Fibroblast of pulmonary artery (primary cell): ENCODE data around the gene ANKRD28.

Experiments used
- DNase-seq: peaks from one replicate; pipeline ENCODE4 v3.0.0-alpha.2; 2010; ENCODE audit warnings: low read depth
- H3K4me3 ChIP-seq: replicated peaks from 2 replicates; pipeline ENCODE4 v1.5.1; 2011; ENCODE audit warnings: low read depth, mild to moderate bottlenecking, control low read depth, low read length, moderate library complexity
- TF ChIP-seq, protein P1 (sequence below): IDR thresholded peaks from 2 replicates; pipeline ENCODE4 v1.5.1; 2011; ENCODE audit warnings: mild to moderate bottlenecking, control low read depth, low read length, inconsistent platforms; ENCODE audit errors: missing control alignments

The ANKRD28 gene

DNA sequence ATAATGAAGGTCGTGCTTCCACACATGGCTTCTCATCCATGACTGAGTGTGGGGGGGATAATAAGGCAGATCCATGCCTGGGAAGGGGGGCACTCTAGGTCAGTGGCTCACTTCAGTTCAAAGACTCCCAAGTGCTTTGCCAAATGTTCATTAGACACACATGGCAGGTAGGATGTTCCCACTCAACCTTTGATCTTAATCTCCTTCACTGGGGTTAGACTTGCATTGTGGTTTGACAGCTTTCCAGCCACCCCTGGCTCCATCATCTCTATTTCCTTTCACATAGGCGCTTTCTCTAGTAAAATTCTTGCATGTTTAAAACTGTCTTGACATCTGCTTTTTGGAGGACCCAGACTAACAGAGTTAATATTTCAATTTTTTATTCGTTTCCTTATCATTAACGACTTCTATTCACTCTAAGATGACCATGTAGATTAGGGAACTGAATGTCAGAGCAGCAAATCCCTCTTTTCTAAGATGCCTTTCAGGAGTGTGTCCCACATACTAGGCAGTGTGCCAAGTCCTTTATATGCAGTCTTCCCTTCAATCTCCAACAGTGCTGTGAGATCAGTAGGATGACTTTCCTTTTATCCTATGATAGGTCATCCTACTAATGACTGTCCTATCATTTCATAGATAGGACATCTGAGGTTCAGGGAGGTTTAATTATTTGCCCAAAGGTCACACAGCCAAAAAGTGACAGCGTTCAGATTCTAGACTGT is 138.4 kb downstream of the ANKRD28 start:
- DNase-seq: no peak
- TF ChIP-seq, protein P1, sequence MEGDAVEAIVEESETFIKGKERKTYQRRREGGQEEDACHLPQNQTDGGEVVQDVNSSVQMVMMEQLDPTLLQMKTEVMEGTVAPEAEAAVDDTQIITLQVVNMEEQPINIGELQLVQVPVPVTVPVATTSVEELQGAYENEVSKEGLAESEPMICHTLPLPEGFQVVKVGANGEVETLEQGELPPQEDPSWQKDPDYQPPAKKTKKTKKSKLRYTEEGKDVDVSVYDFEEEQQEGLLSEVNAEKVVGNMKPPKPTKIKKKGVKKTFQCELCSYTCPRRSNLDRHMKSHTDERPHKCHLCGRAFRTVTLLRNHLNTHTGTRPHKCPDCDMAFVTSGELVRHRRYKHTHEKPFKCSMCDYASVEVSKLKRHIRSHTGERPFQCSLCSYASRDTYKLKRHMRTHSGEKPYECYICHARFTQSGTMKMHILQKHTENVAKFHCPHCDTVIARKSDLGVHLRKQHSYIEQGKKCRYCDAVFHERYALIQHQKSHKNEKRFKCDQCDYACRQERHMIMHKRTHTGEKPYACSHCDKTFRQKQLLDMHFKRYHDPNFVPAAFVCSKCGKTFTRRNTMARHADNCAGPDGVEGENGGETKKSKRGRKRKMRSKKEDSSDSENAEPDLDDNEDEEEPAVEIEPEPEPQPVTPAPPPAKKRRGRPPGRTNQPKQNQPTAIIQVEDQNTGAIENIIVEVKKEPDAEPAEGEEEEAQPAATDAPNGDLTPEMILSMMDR: no peak
- H3K4me3 ChIP-seq: no peak overlapping the region

- no peak overlapping the region for H3K4me3 ChIP-seq
Observed at GRCh38 chr3:15657016-15657415, 140.8 kb downstream of the ANKRD28 start.

GRCh38 chr3:15656342-15656741 is 141.4 kb downstream of the ANKRD28 start:
- no peak for DNase-seq
- TF ChIP-seq, protein P1: no peak
- no peak overlapping the region for H3K4me3 ChIP-seq

More at GRCh38 chr3:15657016-15657415, 140.8 kb downstream of the ANKRD28 start:
- no peak for DNase-seq
- TF ChIP-seq, protein P1: no peak

DNA sequence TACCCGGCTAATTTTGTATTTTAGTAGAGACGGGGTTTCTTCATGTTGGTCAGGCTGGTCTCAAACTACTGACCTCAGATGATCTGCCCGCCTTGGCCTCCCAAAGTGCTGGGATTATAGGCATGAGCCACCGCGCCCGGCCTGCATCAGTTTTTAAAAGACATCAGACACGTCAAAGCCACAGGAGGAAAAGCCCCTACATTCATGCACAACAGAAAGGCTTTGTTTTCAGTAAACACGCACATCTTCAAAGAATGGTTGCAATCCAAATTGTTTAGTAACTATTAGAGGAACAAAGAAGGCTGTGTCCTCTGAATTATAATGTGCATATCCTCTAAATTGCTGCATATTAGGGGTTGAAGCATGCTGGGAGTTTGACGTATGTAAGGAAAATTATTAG is 142.9 kb downstream of the ANKRD28 start:
- DNase-seq: no peak
- TF ChIP-seq, protein P1: no peak
- no peak overlapping the region for H3K4me3 ChIP-seq

GRCh38 chr3:15654127-15654526 is 143.7 kb downstream of the ANKRD28 start:
- H3K4me3 ChIP-seq: no peak overlapping the region
- TF ChIP-seq, protein P1: no peak
- DNase-seq: no peak

DNA sequence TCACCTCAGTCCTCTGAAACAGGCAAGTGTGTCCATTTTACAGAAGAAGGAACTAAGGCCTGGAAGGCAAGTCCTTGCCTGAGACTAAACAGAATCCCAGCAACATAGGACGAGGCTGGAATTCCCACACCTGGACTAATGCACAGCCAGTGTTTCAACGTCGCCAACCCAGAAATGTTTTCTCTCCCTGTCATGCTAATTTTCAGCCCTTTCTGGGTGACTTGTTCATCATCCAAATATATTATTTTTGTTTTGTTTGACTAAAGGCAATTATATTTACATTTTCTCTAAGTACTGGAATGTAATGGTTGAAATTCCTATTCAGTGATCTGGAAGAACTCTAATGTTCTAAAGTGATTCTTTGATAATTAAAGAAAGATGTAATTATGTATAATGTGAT is 144.5 kb downstream of the ANKRD28 start:
- H3K4me3 ChIP-seq: no peak overlapping the region
- TF ChIP-seq, protein P1: no peak
- DNase-seq: no peak

- H3K4me3 ChIP-seq: no peak overlapping the region
- no peak for DNase-seq
- TF ChIP-seq, protein P1: no peak
Observed at GRCh38 chr3:15651396-15651795, 146.4 kb downstream of the ANKRD28 start.
